Activated CD4-positive, alpha-beta memory T cell treated with anti-CD3 and anti-CD28 coated beads for 36 hours (primary cell): ENCODE results near the gene NAPEPLD. TPM values are rescaled to one million over a fixed set of nuclear protein-coding genes. Genes with fewer than 3 reads are reported as not detected.
"Not testable (repeated sequence)": the region's sequence is repeated elsewhere in the genome, so short reads cannot be mapped to it uniquely, and the experiment has no call there.

Source experiments
- CTCF ChIA-PET: fragments of 350-600 bp; sonication (Branson Sonifier 250); formaldehyde crosslinking; loops from one replicate; lab custom pipeline; 2021; ENCODE audit warnings: antibody characterized with exemption, inconsistent platforms; lab: Charles Lee
- POLR2A ChIA-PET: fragments of 350-600 bp; sonication (Branson Sonifier 250); formaldehyde crosslinking; loops from one replicate; lab custom pipeline; 2021; ENCODE audit warnings: antibody characterized with exemption; lab: Charles Lee
- DNase-seq: peaks from one replicate; pipeline ENCODE4 v3.0.0-alpha.2; 2020
- H3K27ac Mint-ChIP-seq: one replicate; pipeline ENCODE4 v1.8.0; 2021; ENCODE audit warnings: mixed read lengths
- H3K27me3 Mint-ChIP-seq: one replicate; pipeline ENCODE4 v1.8.0; 2021; ENCODE audit warnings: mixed read lengths
- H3K36me3 Mint-ChIP-seq: one replicate; pipeline ENCODE4 v1.8.0; 2021; ENCODE audit warnings: mixed read lengths
- H3K4me1 Mint-ChIP-seq: one replicate; pipeline ENCODE4 v1.8.0; 2021; ENCODE audit warnings: low read depth, mixed read lengths
- H3K4me3 Mint-ChIP-seq: one replicate; pipeline ENCODE4 v1.8.0; 2021; ENCODE audit warnings: mild to moderate bottlenecking, mixed read lengths
- H3K9me3 Mint-ChIP-seq: one replicate; pipeline ENCODE4 v1.8.0; 2021; ENCODE audit warnings: mixed read lengths
- intact Hi-C: fragments of 100-400 bp; cut with micrococcal nuclease; formaldehyde crosslinking; loops from one replicate; pipeline ENCODE4 v1.15.1; 2023
- total RNA-seq, 2 experiments: library from RNA; stranded (reverse); gene quantifications; one replicate each; pipeline ENCODE4 v1.2.3, GENCODE V29; 2021

The NAPEPLD gene
- 1 to 10 TPM; 8.4 to 9.3 TPM for total RNA-seq

DNA sequence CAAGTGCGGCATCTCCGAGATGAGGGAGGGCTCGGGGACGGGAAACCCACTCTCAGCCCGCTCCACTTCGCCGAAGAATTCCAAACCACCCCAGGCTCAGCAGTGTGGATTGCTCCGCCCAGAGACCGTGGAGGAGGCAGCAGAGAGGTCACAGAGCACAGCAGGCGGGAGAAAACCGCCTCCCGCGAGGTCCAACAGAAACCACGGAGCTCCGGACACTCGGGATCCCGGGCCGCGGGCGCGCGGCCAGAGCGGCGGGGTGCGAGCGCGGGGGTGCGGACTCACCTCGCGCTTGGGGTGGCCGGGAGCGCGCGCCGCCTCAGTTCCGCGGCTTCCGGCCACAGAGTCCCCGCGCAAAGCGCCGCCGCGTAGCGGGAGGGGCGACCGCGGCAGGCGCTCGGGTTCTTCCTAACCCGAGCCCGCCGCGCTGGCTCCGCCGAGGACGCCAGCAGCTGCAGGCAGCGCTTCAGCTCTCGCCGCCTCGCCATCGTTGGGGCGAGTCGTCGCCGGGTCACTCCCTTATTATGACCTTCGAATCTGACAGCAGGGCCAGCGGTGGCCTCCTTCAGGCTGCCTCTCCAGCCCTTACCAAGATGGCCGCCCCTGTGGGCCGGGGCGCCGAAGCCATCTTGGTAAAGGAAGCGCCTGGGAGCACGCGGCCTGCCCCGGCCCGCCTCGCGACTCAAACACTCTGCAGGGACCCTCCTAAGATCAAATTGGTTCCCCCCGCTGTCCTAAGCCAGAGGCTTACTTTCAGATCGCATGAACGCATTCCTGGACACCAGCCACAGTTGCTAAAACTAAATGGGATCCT is at the start of gene NAPEPLD:
NAPEPLD (minus strand) TSS at position 106 of the 814 bp plus-strand sequence. CDS start 20,323 bp downstream, outside the sequence.
- ChIA-PET CTCF (interaction anchor here (0.6 to 1.3 kb wide), 2 partner anchors 25 to 73 kb away, joined by 4 to 5 read pairs; no protein-coding TSS in a partner anchor), POLR2A (interaction anchor here (0.7 to 1.2 kb wide), 3 partner anchors 9 to 400 kb away, joined by 3 to 4 read pairs (median 3); partner anchors contain the start of gene FAM185A)
- H3K27me3 Mint-ChIP-seq, result no peaks in the 10 kb centered on the region
- intact Hi-C loops, result loop anchor here (1.0 to 10.0 kb wide), 3 partner anchors 74 to 200 kb away; partner anchors contain the start of gene ARMC10
- no peaks in the 10 kb centered on the region for H3K9me3 Mint-ChIP-seq
- DNase-seq, result peak; percentile 73
- H3K27ac Mint-ChIP-seq, result peak within 1 kb of the TSS; percentile 92
- peaks cover 36% of the 10 kb centered on the region for H3K4me1 Mint-ChIP-seq
- H3K4me3 Mint-ChIP-seq, result peak within 1 kb of the TSS; percentile 91
- peaks cover 5% of the 10 kb centered on the region for H3K36me3 Mint-ChIP-seq

DNA sequence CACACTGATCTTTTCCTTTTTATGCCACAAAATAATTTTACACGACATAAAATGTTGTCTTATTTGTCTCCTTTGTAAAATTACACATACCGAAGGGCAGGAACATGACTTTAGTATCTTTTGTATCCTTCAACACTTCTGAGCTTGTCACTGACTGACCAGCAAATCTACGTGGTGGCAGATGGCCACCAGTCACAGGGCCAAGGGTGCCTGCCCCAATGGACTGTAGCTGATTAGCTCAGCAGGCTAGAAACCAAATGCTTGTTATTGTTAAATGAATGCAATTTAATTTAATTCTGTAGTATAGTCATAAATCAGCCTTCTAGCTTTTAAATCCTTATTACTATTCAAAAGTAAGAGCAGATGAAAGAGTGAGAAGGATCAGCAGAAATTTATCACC is 49.2 kb upstream of the NAPEPLD start:
- H3K36me3 Mint-ChIP-seq, intact Hi-C loops, H3K27ac Mint-ChIP-seq, H3K27me3 Mint-ChIP-seq, CTCF ChIA-PET, H3K4me1 Mint-ChIP-seq, H3K4me3 Mint-ChIP-seq, DNase-seq, H3K9me3 Mint-ChIP-seq, POLR2A ChIA-PET: not testable (repeated sequence)

DNA sequence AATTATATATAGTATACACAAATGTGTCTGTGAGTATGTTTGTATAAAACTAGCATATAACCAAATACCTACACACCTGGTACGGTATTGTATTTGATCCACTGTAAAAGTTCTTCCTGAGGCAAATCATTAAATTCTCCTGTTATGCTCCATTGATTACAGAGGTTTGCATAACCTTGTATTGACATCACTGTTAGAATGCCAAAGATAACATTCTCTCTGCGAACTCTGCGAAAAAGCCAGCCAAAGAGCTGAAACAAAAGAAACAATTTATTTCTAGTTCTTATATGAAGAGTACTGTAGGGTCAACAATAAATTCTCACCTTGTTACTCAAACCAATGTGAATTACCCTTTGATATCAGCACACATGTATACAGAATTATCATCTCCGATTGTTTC is 46.5 kb upstream of the NAPEPLD start:
- CTCF ChIA-PET, H3K27me3 Mint-ChIP-seq, H3K4me3 Mint-ChIP-seq, H3K36me3 Mint-ChIP-seq, POLR2A ChIA-PET, DNase-seq, H3K27ac Mint-ChIP-seq, H3K4me1 Mint-ChIP-seq, intact Hi-C loops, H3K9me3 Mint-ChIP-seq: not testable (repeated sequence)

DNA sequence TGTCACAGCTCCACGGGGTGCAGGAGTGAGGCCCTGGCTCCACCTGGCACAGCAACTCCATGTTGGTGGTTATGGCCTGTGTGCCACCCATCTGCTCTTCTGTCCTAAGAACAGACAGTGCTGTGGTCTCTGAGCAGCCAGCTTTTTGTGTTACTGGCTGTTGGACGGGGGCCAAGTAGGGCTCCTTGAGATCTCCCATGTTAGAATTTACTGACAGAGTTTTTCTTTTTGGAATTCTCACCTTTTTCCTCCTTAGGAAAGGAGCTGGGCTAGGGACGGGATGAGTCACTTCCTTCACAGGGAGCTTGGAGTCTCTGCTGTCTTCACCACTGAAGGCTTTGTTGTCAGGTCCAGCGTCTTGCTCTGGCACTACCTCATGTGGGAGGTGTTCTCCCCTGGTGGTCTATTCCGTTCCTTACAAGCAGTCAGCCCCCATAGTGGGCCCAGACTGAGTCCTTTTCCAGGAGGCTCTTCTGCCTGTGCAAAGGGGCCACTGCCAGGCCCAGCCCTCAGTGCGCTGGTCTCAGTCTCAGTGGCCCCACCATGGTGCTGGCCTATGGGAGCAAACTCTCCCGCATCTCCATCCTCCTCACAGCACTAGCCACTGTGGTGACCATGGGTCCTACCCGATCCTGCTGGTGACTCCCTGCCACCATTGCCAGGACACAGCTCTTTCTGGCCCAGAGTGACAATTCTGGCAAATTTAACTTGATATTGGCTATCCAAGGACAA is 23.7 kb upstream of the NAPEPLD start:
- H3K27me3 Mint-ChIP-seq, H3K36me3 Mint-ChIP-seq, POLR2A ChIA-PET, CTCF ChIA-PET, H3K27ac Mint-ChIP-seq, DNase-seq, intact Hi-C loops, H3K4me1 Mint-ChIP-seq, H3K4me3 Mint-ChIP-seq, H3K9me3 Mint-ChIP-seq: not testable (repeated sequence)

DNA sequence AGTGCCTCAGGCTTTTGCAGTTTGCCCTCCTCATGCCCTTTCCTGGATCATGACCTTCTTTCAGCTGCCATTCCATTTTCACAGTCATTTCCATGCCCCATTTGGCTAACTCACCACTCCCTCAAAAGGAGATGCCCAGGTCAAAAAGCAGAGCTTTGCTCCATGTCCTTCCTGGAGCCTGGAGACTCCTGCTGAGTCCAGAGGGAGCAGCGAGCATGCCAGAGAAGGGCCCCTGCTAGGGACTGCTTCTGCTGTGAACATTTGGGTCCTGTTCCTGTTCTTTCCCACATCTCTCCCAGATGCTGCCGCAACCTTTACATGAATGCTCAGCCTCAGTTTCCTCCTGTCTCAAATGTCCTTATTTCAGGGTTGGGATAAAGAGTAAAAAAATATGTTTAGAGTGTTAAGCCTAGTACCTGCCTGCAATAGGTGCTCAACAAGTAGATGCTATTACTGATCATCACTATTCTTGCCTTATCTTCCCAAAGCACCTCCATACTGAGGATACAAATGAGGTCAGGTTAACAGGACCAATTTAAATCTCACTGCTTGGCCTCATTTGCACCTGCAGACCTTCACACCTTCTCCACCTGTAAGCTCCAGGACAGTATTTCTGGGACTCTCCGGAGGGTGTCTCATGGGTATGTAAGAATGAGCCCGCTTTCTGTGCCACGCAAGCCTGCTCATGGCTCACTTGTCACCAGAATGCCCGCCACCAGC is 23.0 kb upstream of the NAPEPLD start:
- H3K27me3 Mint-ChIP-seq, H3K4me3 Mint-ChIP-seq, DNase-seq, H3K27ac Mint-ChIP-seq, POLR2A ChIA-PET, H3K9me3 Mint-ChIP-seq, H3K36me3 Mint-ChIP-seq, CTCF ChIA-PET, intact Hi-C loops, H3K4me1 Mint-ChIP-seq: not testable (repeated sequence)

DNA sequence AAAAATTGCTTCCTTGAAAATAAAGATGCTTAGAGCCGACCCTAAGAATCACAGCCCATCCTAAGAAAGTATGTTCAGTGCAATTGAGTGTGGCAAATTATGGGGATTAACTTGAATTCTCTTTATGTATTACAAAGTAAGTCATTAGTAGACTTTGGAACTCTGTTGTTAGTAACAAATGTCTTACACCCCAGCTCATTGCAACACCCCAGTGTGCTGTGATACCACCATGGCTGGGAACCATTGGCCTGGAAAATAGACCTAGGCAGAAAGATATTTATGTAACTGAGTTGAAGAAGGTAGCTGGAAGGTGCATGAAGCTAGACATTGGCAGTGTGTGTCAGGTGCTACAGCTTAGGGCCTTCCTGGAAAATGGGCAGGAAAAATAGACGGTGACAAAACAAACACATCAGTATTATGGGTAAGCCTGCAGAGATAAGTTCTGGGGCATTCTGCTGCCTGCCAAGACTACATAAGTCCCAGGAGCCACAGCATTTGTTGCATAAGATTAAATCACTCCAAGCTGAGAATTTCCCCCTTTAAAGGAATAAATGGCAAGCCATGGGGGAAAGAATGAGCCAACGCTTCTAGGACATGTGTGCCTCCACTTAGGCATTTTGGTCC is 18.1 kb upstream of the NAPEPLD start:
- H3K4me3 Mint-ChIP-seq, intact Hi-C loops, H3K27me3 Mint-ChIP-seq, CTCF ChIA-PET, DNase-seq, POLR2A ChIA-PET, H3K4me1 Mint-ChIP-seq, H3K36me3 Mint-ChIP-seq, H3K27ac Mint-ChIP-seq, H3K9me3 Mint-ChIP-seq: not testable (repeated sequence)

DNA sequence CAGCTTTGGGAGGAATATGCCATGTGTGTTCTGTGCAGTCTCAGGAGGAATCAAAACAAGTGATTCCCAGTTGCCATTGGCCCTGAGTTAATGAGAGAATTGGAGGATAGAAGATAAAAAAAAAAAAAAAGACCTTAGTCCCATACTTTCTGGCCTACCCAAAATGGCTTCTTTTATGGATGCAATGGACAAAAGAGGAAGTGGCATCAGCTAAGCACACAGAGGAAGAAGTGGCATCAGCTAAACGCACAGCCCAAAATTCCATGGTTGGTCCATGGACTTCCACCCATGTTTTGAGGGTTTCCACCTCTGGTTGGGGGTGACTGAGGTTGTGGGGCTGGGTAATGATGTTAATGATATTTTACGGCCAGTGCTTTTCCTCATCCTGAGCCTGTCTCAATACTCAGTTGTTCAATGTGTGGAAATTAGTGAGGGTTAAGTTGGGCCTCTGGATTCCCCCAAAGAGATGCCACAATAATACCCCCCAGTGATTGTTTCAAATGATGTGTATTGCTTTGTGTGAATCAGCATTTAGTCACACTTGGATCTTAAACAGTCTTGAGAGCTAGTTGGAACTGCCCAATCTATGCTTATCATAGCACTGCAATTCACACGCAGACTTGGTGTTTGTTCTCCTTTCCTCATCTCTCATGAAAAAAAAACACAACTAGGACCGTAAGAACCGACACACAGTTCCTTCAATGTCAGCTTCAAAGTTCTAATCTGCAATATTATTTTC is 14.4 kb upstream of the NAPEPLD start:
- H3K9me3 Mint-ChIP-seq, DNase-seq, POLR2A ChIA-PET, H3K4me1 Mint-ChIP-seq, H3K27me3 Mint-ChIP-seq, CTCF ChIA-PET, intact Hi-C loops, H3K4me3 Mint-ChIP-seq, H3K36me3 Mint-ChIP-seq, H3K27ac Mint-ChIP-seq: not testable (repeated sequence)

DNA sequence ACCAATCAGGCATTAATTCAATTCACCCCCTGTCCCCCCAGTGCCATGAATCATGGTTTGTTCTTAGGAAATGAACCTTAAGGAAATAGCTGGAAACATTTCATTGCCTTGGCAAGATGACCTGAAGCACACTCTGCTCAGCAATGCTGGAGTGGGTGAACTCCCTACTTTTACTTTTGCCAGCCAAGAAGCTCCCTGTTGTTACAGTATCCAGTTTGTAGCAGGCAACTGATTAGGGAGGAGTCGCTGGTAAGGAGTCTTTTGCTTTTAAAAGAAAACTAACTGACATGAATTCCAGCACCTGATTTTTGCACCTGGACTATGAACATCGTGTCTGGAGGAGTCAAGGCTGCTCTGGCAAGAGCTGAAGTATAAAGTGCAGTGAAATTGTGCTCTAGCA is 13.7 kb upstream of the NAPEPLD start:
- H3K27me3 Mint-ChIP-seq, H3K9me3 Mint-ChIP-seq, H3K4me1 Mint-ChIP-seq, H3K36me3 Mint-ChIP-seq, POLR2A ChIA-PET, CTCF ChIA-PET, H3K27ac Mint-ChIP-seq, H3K4me3 Mint-ChIP-seq, intact Hi-C loops, DNase-seq: not testable (repeated sequence)

DNA sequence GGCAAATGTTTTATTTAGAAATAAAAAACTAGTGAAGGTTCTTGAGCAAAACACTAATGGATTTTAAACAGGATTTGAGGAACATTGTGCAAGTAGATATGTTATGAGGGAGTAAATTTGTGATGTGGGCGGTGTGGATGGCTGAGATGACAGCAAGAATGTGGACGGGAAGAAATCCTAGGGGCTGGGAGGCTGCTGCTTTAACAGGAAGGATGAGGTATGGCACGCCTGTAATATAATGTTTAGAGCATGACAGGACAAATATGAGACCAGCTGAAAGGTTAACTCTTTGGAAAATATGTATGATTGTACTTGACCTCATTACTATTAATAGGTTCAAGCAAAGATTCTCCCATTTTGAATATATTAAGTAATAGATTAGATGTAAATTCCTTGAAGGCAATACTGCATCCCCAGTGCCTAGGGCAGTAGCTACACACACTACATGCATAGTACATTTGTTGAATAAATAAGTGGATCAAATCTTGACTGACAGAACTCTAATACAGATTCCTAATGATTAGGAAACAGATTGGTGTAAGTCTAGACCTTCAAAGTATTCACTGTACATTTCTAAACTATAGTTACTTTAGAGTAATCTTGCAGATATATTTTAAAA is 13.2 kb upstream of the NAPEPLD start:
- CTCF ChIA-PET, H3K36me3 Mint-ChIP-seq, POLR2A ChIA-PET, DNase-seq, H3K4me3 Mint-ChIP-seq, intact Hi-C loops, H3K9me3 Mint-ChIP-seq, H3K27me3 Mint-ChIP-seq, H3K27ac Mint-ChIP-seq, H3K4me1 Mint-ChIP-seq: not testable (repeated sequence)

DNA sequence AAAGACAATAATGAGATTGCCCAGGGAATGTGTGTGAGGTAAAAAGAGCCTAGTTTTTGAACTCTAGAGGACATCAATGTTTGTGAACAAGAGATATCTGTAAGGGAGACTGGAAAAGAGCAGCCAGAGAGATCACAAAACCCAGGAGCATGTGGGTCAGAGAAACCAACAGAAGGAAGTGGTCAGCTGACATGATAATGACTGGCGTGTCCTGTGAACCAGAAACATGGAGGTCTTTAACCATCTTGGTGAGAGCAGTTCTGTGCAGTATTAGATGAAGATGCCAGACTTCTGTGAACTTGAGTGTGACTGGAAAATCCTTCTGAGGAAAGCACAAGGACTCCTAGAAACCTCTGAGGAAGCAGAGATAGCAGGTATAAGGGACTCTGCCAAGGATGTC is 10.2 kb upstream of the NAPEPLD start:
- CTCF ChIA-PET, H3K36me3 Mint-ChIP-seq, H3K27ac Mint-ChIP-seq, DNase-seq, H3K9me3 Mint-ChIP-seq, H3K4me3 Mint-ChIP-seq, H3K27me3 Mint-ChIP-seq, intact Hi-C loops, H3K4me1 Mint-ChIP-seq, POLR2A ChIA-PET: not testable (repeated sequence)
